ENCODE results near the gene SUN3.
A peak's percentile ranks its signal among the peaks of the same experiment; 100 is the strongest.
"Not testable (repeated sequence)": the region's sequence is repeated elsewhere in the genome, so short reads cannot be mapped to it uniquely, and the experiment has no call there.

The SUN3 gene

GRCh38 chr7:47999413-47999812 lies 29.5 kb downstream of the SUN3 start:
- no peak overlapping the region for H3K27ac ChIP-seq
- H3K4me3 ChIP-seq (ENCODE audit: low read depth in 1 of 2, low read length in 1 of 2) = no peak overlapping the region
- H3K27me3 ChIP-seq = no peaks in the 10 kb centered on the region
- no peaks in the 10 kb centered on the region for H3K36me3 ChIP-seq
- no peaks in the 10 kb centered on the region for H3K4me1 ChIP-seq (ENCODE audit: control insufficient read depth in 1 of 2, insufficient read depth in 1 of 2, low read depth in 1 of 2, low read length in 1 of 2)
- H3K9me3 ChIP-seq = no peaks in the 10 kb centered on the region
- no peak for TF ChIP-seq CTCF (IDR thresholded peaks at IDR 0.05)

DNA sequence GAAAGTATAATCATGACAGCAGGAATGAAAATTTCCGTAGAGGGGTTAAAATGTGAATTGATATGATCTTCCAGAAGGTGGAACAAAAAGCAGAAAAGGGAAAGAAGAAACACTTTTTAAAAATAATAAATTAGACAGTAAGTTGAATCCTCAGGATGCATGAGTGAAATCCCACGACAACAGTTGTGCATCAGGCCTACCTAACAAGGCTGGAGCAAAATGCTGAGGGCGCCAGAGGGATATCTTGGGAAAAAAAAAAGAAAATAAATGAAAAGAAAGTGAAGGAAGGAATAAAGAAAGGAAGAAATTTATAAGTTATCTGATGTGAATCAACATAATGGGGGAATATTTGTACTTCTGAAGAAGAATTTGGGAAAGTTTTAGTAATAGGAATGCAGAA lies 36.5 kb downstream of the SUN3 start:
- H3K9me3 ChIP-seq = no peaks in the 10 kb centered on the region
- H3K27me3 ChIP-seq = no peaks in the 10 kb centered on the region
- no peak for TF ChIP-seq CTCF (IDR thresholded peaks at IDR 0.05)
- H3K4me1 ChIP-seq (ENCODE audit: control insufficient read depth in 1 of 2, insufficient read depth in 1 of 2, low read depth in 1 of 2, low read length in 1 of 2) = peaks cover 11 to 12% of the 10 kb centered on the region in 2 experiments
- H3K4me3 ChIP-seq (ENCODE audit: low read depth in 1 of 2, low read length in 1 of 2) = peak overlapping the region; percentile 69 to 72
- H3K36me3 ChIP-seq = no peaks in the 10 kb centered on the region
- no peak overlapping the region for H3K27ac ChIP-seq

DNA sequence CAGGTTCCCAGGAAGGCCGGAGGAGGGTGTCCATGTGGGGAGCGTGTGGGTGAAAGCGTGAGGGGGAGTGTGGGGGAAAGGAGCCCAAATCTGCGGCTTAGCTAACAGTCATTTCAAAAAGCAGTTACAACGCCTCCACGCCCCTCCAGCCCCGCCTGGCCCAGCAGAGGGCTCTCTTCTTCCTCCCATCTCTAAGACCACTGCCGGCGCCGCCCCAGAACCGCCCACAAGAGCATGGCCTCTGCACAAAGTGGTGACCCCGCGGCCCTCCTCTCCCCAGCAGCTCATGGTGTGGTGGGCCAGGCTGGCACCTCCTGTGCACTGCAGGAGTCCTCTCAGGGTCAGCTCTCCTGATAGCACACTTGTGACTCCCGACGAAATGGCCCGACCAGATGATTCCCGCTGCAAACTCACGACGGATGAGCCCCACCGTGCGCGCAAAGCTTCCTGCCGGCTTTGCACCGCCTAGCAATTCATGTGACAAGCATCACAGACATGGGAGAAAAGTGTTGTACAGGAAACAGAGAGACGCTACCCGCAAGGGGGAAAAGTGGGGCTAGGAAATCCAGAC lies 37.1 kb downstream of the SUN3 start:
- peak overlapping the region; percentile 69 to 72 for H3K4me3 ChIP-seq (ENCODE audit: low read depth in 1 of 2, low read length in 1 of 2)
- TF ChIP-seq CTCF (IDR thresholded peaks at IDR 0.05) = peak; percentile 20
- peak overlapping the region; percentile 50 for H3K27ac ChIP-seq
- H3K36me3 ChIP-seq = no peaks in the 10 kb centered on the region
- peaks cover 11 to 12% of the 10 kb centered on the region in 2 experiments for H3K4me1 ChIP-seq (ENCODE audit: control insufficient read depth in 1 of 2, insufficient read depth in 1 of 2, low read depth in 1 of 2, low read length in 1 of 2)
- no peaks in the 10 kb centered on the region for H3K27me3 ChIP-seq
- H3K9me3 ChIP-seq = no peaks in the 10 kb centered on the region

DNA sequence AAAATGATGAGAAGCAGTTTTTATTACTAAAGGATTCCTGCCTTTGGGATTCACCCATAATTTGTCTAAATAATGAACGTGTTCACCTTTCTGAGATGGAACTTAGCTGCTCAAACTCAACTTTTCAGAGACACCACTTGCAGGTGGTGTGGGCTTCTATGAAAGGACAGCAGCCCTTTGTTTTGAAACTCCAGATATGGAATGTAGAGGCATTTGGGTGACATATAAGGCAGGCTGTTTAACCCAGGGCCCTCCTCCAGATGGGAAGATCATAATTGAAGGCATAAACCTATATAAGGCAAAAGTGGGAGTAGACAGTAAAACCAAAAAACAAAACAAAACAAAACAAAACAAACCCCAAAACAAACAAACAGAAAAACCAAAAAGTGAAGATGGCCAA lies 37.6 kb downstream of the SUN3 start:
- peaks cover 11 to 12% of the 10 kb centered on the region in 2 experiments for H3K4me1 ChIP-seq (ENCODE audit: control insufficient read depth in 1 of 2, insufficient read depth in 1 of 2, low read depth in 1 of 2, low read length in 1 of 2)
- TF ChIP-seq CTCF (IDR thresholded peaks at IDR 0.05) = no peak
- H3K27me3 ChIP-seq = no peaks in the 10 kb centered on the region
- H3K9me3 ChIP-seq = no peaks in the 10 kb centered on the region
- no peaks in the 10 kb centered on the region for H3K36me3 ChIP-seq
- H3K4me3 ChIP-seq (ENCODE audit: low read depth in 1 of 2, low read length in 1 of 2) = peak overlapping the region; percentile 69 to 72
- no peak overlapping the region for H3K27ac ChIP-seq

DNA sequence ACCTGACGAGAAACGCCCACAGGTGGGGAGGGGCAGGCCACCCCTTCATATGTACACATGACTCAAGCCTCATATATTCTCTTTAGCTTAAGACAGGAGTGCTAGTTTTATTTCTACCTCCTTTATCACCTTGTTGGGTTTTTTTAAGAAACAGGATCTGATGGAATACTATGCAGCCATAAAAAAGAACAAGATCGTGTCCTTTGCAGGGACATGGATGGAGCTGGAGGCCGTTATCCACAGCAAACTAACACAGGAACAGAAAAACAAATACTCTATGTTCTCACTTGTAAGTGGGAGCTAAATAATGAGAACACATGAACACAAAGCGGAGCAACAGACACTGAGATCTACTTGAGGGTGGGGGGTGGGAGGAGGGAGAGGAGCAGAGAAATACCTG lies 38.3 kb downstream of the SUN3 start:
- Histone ChIP-seq H3K27me3 (no peaks in the 10 kb centered on the region), H3K4me1 (ENCODE audit: control insufficient read depth in 1 of 2, insufficient read depth in 1 of 2, low read depth in 1 of 2, low read length in 1 of 2) (peaks cover 11 to 12% of the 10 kb centered on the region in 2 experiments), H3K9me3 (no peaks in the 10 kb centered on the region), H3K4me3 (ENCODE audit: low read depth in 1 of 2, low read length in 1 of 2) (no peak overlapping the region), H3K36me3 (no peaks in the 10 kb centered on the region), H3K27ac (no peak overlapping the region)
- TF ChIP-seq CTCF (IDR thresholded peaks at IDR 0.05) = no peak

- H3K9me3 ChIP-seq = not testable (repeated sequence)
Observed at GRCh38 chr7:47989607-47990400, 39.1 kb downstream of the SUN3 start.

More at GRCh38 chr7:47989607-47990400, 39.1 kb downstream of the SUN3 start:
- not testable (repeated sequence) for H3K27ac ChIP-seq; H3K4me3 ChIP-seq (ENCODE audit: low read depth in 1 of 2, low read length in 1 of 2); H3K36me3 ChIP-seq; H3K27me3 ChIP-seq
- peaks cover 11 to 12% of the 10 kb centered on the region in 2 experiments for H3K4me1 ChIP-seq (ENCODE audit: control insufficient read depth in 1 of 2, insufficient read depth in 1 of 2, low read depth in 1 of 2, low read length in 1 of 2)

Data from neutrophil (primary cell).